ENCODE measurements around the gene KRTAP25-1. TPM values are rescaled to one million over a fixed set of nuclear protein-coding genes. Genes with fewer than 3 reads are reported as not detected.

KRTAP25-1 gene, protein sequence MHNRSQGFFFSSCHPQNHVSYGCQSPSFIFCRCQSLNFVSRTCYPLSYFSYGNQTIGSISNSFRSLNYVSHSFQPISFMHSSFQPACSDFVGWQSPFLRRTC
- not detected in 2 replicates for total RNA-seq (ENCODE audit: low replicate concordance)
- long read RNA-seq, result 0 reads

DNA sequence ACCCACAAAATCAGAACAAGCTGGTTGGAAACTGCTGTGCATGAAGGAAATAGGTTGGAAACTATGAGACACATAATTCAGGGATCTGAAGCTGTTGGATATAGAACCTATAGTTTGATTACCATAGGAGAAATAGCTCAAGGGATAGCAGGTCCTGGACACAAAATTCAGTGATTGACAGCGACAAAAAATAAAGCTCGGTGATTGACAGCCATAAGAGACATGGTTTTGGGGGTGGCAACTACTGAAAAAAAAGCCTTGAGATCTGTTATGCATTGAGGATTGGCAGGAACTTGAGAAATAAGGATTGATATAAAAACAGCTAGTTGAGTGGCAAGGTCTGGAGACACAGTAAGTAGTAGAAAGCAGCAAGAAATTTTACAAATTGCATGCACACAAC is at the start of gene KRTAP25-1:
KRTAP25-1 (minus strand) TSS at position 300 of the 400 bp plus-strand sequence; CDS start at position 276, 24 bp downstream.
- Mint-ChIP-seq H3K4me3 (no peak within 1 kb of the TSS), H3K27me3 (no peaks in the 10 kb centered on the region), H3K27ac (no peak within 1 kb of the TSS), H3K9me3 (no peaks in the 10 kb centered on the region), H3K36me3 (no peaks in the 10 kb centered on the region), H3K4me1 (ENCODE audit: unreplicated experiment) (no peaks in the 10 kb centered on the region)
- DNase-seq (ENCODE audit: extremely low spot score, unreplicated experiment), result no peak
- TF ChIP-seq, protein P1, sequence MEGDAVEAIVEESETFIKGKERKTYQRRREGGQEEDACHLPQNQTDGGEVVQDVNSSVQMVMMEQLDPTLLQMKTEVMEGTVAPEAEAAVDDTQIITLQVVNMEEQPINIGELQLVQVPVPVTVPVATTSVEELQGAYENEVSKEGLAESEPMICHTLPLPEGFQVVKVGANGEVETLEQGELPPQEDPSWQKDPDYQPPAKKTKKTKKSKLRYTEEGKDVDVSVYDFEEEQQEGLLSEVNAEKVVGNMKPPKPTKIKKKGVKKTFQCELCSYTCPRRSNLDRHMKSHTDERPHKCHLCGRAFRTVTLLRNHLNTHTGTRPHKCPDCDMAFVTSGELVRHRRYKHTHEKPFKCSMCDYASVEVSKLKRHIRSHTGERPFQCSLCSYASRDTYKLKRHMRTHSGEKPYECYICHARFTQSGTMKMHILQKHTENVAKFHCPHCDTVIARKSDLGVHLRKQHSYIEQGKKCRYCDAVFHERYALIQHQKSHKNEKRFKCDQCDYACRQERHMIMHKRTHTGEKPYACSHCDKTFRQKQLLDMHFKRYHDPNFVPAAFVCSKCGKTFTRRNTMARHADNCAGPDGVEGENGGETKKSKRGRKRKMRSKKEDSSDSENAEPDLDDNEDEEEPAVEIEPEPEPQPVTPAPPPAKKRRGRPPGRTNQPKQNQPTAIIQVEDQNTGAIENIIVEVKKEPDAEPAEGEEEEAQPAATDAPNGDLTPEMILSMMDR (conservative IDR thresholded peaks at IDR 0.05), result no peak

DNA sequence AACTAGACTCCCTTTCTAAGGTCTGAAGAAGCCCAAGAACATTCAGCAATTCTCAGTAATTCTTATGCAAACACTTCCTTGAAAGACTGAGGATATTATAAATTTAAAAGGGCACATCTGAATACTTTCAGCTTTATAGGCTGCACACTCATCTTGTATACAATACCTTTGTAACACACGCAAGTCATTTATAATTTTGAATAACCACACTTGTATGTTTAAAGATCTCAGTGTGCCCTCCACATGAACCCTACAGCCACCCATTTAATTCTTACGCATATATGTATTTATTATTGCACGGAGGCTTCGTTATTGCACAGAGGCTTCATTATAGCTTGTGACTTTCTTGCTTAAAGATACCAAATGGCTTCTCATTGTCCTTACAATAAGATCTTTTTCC is 49.4 kb upstream of the KRTAP25-1 start:
- Mint-ChIP-seq H3K27me3 (no peaks in the 10 kb centered on the region), H3K9me3 (no peaks in the 10 kb centered on the region)

DNA sequence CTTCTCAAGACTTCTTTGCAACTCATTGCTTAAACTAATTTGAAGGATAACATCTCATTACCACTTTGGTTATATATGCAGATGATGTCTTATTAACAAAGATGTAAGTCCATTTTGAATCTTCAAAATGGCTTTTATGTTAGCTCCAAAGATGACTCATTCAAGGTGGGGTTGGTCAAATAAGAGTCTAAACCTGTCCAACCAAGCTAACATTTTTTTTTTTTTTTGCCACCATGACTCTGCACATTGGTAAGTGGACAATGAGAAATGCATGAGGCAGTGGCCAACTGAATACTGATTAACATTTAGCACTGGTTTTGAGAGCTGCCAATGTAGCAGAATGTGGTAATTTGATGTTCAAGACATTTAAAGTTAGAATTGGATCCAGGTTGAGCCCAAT is 48.5 kb upstream of the KRTAP25-1 start:
- H3K27me3 Mint-ChIP-seq, result no peaks in the 10 kb centered on the region
- no peak for DNase-seq (ENCODE audit: extremely low spot score, unreplicated experiment)
- H3K36me3 Mint-ChIP-seq, result no peaks in the 10 kb centered on the region
- H3K4me3 Mint-ChIP-seq, result no peak overlapping the region
- H3K4me1 Mint-ChIP-seq (ENCODE audit: unreplicated experiment), result peaks cover 4% of the 10 kb centered on the region
- H3K27ac Mint-ChIP-seq, result no peak overlapping the region
- TF ChIP-seq, protein P1 (conservative IDR thresholded peaks at IDR 0.05), result no peak
- no peaks in the 10 kb centered on the region for H3K9me3 Mint-ChIP-seq

More for the DNA sequence above, 49.4 kb upstream of the KRTAP25-1 start:
- H3K4me3 Mint-ChIP-seq, result no peak overlapping the region
- no peak overlapping the region for H3K27ac Mint-ChIP-seq
- peaks cover 4% of the 10 kb centered on the region for H3K4me1 Mint-ChIP-seq (ENCODE audit: unreplicated experiment)
- DNase-seq (ENCODE audit: extremely low spot score, unreplicated experiment), result no peak
- TF ChIP-seq, protein P1 (conservative IDR thresholded peaks at IDR 0.05), result no peak
- no peaks in the 10 kb centered on the region for H3K36me3 Mint-ChIP-seq

DNA sequence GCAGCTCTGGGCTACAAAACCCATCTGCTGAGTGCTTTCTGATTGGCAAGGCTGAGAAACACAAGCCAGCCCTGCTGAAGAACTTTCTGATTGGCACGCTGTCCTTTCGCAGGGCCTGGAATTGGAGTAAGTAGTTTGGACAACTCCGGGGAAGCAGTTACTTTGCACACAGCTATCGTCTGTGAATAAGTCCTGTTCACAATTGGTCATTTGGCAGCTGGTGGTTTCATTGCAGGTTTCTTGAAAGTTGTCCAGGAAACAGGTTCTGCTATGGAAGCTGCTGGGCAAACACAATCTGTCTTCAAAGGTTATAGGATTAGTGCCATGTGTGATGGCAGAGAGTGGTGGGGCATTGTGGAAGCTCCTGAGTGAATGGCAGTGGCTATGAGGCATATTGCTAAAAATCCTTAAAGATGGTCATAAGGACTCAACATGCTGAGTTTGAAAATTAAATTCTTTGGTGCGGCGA is 48.0 kb upstream of the KRTAP25-1 start, which contains the start of gene KRTAP27-1:
KRTAP27-1 (minus strand) TSS at position 419 of the 469 bp plus-strand sequence; CDS start at position 393, 26 bp downstream.
- TF ChIP-seq, protein P1 (conservative IDR thresholded peaks at IDR 0.05), result no peak
- no peak within 1 kb of the TSS for H3K27ac Mint-ChIP-seq
- H3K4me1 Mint-ChIP-seq (ENCODE audit: unreplicated experiment), result peaks cover 4% of the 10 kb centered on the region
- no peaks in the 10 kb centered on the region for H3K36me3 Mint-ChIP-seq
- DNase-seq (ENCODE audit: extremely low spot score, unreplicated experiment), result no peak
- no peak within 1 kb of the TSS for H3K4me3 Mint-ChIP-seq
- H3K9me3 Mint-ChIP-seq, result no peaks in the 10 kb centered on the region
- no peaks in the 10 kb centered on the region for H3K27me3 Mint-ChIP-seq

DNA sequence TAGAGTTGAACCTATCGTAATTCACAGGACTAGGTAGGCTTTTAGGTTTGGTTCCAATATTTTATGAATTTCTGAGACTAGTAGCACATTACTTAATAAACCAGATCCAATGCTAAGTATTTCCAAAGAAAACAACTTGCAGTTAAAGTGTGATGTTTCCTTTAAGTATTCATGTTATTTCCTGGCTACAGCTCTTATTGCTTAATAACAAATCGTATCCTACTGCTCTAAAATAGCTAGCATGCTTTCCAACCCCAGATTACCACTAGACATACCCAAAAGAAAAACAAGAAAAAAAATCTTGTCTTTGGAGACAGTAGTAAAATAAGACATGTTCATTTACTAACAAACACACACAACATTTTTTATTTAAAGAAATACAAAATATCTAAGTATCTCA is 47.3 kb upstream of the KRTAP25-1 start:
- TF ChIP-seq, protein P1 (conservative IDR thresholded peaks at IDR 0.05), result no peak
- peaks cover 4% of the 10 kb centered on the region for H3K4me1 Mint-ChIP-seq (ENCODE audit: unreplicated experiment)
- H3K27me3 Mint-ChIP-seq, result no peaks in the 10 kb centered on the region
- no peaks in the 10 kb centered on the region for H3K36me3 Mint-ChIP-seq
- DNase-seq (ENCODE audit: extremely low spot score, unreplicated experiment), result no peak
- no peak overlapping the region for H3K27ac Mint-ChIP-seq
- no peak overlapping the region for H3K4me3 Mint-ChIP-seq
- H3K9me3 Mint-ChIP-seq, result no peaks in the 10 kb centered on the region
